Measurements from ENCODE around the gene IQCE. TPM values are rescaled to one million over a fixed set of nuclear protein-coding genes. Genes with fewer than 3 reads are reported as not detected.

IQCE gene
- total and polyA plus RNA-seq, 3 donors from 2014 or later = 57.9 to 139 (median 86.4) TPM

GRCh38 chr7:2655870-2656614, 97.3 kb downstream of the IQCE start:
- Histone ChIP-seq H3K4me3 (no peak overlapping the region), H3K9me3 (no peaks in the 10 kb centered on the region), H3K4me1 (no peaks in the 10 kb centered on the region), H3K27ac (no peak overlapping the region), H3K36me3 (ENCODE audit: low read depth, missing control alignments) (no peaks in the 10 kb centered on the region), H3K27me3 (no peaks in the 10 kb centered on the region)
- intact Hi-C loops (cut with DNase I; ENCODE audit: low total_unique reads) = no loop called here
- DNase-seq = no peak
- WGBS, 2 donors = 96 to 97% methylated on average over 19 to 29 of the region's 29 CpGs
- no peak for TF ChIP-seq POLR2A (IDR thresholded peaks at IDR 0.05)

GRCh38 chr7:2657208-2657607, 98.4 kb downstream of the IQCE start:
- Histone ChIP-seq H3K4me3 (no peak overlapping the region), H3K27me3 (no peaks in the 10 kb centered on the region), H3K36me3 (ENCODE audit: low read depth, missing control alignments) (no peaks in the 10 kb centered on the region), H3K4me1 (no peaks in the 10 kb centered on the region), H3K27ac (no peak overlapping the region), H3K9me3 (no peaks in the 10 kb centered on the region)
- WGBS, 2 donors = 88 to 98% methylated on average over 2 of the region's 2 CpGs
- intact Hi-C loops (cut with DNase I; ENCODE audit: low total_unique reads) = no loop called here
- TF ChIP-seq CTCF (IDR thresholded peaks at IDR 0.05) (no peak), POLR2A (IDR thresholded peaks at IDR 0.05) (no peak)
- DNase-seq = no peak

- H3K4me1 ChIP-seq = peaks cover 6% of the 10 kb centered on the region
- 91 to 92% methylated on average over 7 to 32 of the region's 33 CpGs for WGBS, 2 donors
- DNase-seq = no peak
- H3K4me3 ChIP-seq = no peak overlapping the region
- intact Hi-C loops (cut with DNase I; ENCODE audit: low total_unique reads) = no loop called here
- H3K36me3 ChIP-seq (ENCODE audit: low read depth, missing control alignments) = no peaks in the 10 kb centered on the region
- TF ChIP-seq POLR2A (IDR thresholded peaks at IDR 0.05) (no peak), CTCF (IDR thresholded peaks at IDR 0.05) (no peak)
- no peaks in the 10 kb centered on the region for H3K27me3 ChIP-seq
- H3K9me3 ChIP-seq = no peaks in the 10 kb centered on the region
- H3K27ac ChIP-seq = no peak overlapping the region
Observed at GRCh38 chr7:2657920-2658671, 99.3 kb downstream of the IQCE start.

GRCh38 chr7:2658941-2659340, 100.2 kb downstream of the IQCE start:
- 93 to 97% methylated on average over 3 to 14 of the region's 15 CpGs for WGBS, 2 donors
- intact Hi-C loops (cut with DNase I; ENCODE audit: low total_unique reads) = no loop called here
- no peak for TF ChIP-seq CTCF (IDR thresholded peaks at IDR 0.05)
- TF ChIP-seq POLR2A (IDR thresholded peaks at IDR 0.05) = no peak
- Histone ChIP-seq H3K27me3 (no peaks in the 10 kb centered on the region), H3K4me3 (no peak overlapping the region), H3K36me3 (ENCODE audit: low read depth, missing control alignments) (no peaks in the 10 kb centered on the region), H3K27ac (no peak overlapping the region), H3K9me3 (no peaks in the 10 kb centered on the region), H3K4me1 (peaks cover 13% of the 10 kb centered on the region)
- no peak for DNase-seq

- no peaks in the 10 kb centered on the region for H3K9me3 ChIP-seq
- no peak for DNase-seq
- no peaks in the 10 kb centered on the region for H3K36me3 ChIP-seq (ENCODE audit: low read depth, missing control alignments)
- no peak overlapping the region for H3K4me3 ChIP-seq
- 90 to 92% methylated on average over 10 to 36 of the region's 36 CpGs for whole genome bisulfite sequencing, 2 donors
- H3K27me3 ChIP-seq = no peaks in the 10 kb centered on the region
- no peak overlapping the region for H3K27ac ChIP-seq
- TF ChIP-seq CTCF (IDR thresholded peaks at IDR 0.05) = no peak
- TF ChIP-seq POLR2A (IDR thresholded peaks at IDR 0.05) = no peak
- H3K4me1 ChIP-seq = peaks cover 13% of the 10 kb centered on the region
- intact Hi-C loops (cut with DNase I; ENCODE audit: low total_unique reads) = no loop called here
Observed at GRCh38 chr7:2659556-2660358, 101.0 kb downstream of the IQCE start.
